IPS-20b (cell line): Measurements from ENCODE around the gene DACH1.
"Not testable (repeated sequence)": the region's sequence is repeated elsewhere in the genome, so short reads cannot be mapped to it uniquely, and the experiment has no call there.

Experiments
- H3K27ac ChIP-seq: one replicate; pipeline ENCODE4 v1.5.1; 2013; ENCODE audit warnings: low read length
- H3K27me3 ChIP-seq: 2 replicates; pipeline ENCODE4 v1.6.1; 2013; ENCODE audit warnings: mild to moderate bottlenecking, low read length, inconsistent platforms; ENCODE audit not compliant: insufficient read depth
- H3K36me3 ChIP-seq: 2 replicates; pipeline ENCODE4 v1.6.1; 2013; ENCODE audit warnings: low read depth, mild to moderate bottlenecking, inconsistent platforms, low read length, moderate library complexity; ENCODE audit not compliant: insufficient read depth
- H3K4me1 ChIP-seq: 2 replicates; pipeline ENCODE4 v1.6.1; 2013; ENCODE audit warnings: mild to moderate bottlenecking, control low read depth, inconsistent platforms, low read length, moderate library complexity; ENCODE audit not compliant: insufficient read depth
- H3K4me3 ChIP-seq: 2 replicates; pipeline ENCODE4 v1.5.1; 2013; ENCODE audit warnings: mild to moderate bottlenecking, low read length, inconsistent platforms
- H3K9ac ChIP-seq: 2 replicates; pipeline ENCODE4 v1.6.1; 2013; ENCODE audit warnings: low read depth, mild to moderate bottlenecking, inconsistent platforms, low read length, moderate library complexity
- H3K9me3 ChIP-seq: 2 replicates; pipeline ENCODE4 v1.6.1; 2013; ENCODE audit warnings: mild to moderate bottlenecking, low read depth, low read length, inconsistent platforms; ENCODE audit not compliant: insufficient read depth

The DACH1 gene

GRCh38 chr13:71852736-71853135, 14.3 kb downstream of the DACH1 start:
- H3K36me3 ChIP-seq, result no peaks in the 10 kb centered on the region
- H3K9ac ChIP-seq, result no peak overlapping the region
- H3K9me3 ChIP-seq, result no peaks in the 10 kb centered on the region
- no peaks in the 10 kb centered on the region for H3K27me3 ChIP-seq
- H3K4me1 ChIP-seq, result no peaks in the 10 kb centered on the region
- H3K4me3 ChIP-seq, result no peak overlapping the region
- H3K27ac ChIP-seq, result no peak overlapping the region

DNA sequence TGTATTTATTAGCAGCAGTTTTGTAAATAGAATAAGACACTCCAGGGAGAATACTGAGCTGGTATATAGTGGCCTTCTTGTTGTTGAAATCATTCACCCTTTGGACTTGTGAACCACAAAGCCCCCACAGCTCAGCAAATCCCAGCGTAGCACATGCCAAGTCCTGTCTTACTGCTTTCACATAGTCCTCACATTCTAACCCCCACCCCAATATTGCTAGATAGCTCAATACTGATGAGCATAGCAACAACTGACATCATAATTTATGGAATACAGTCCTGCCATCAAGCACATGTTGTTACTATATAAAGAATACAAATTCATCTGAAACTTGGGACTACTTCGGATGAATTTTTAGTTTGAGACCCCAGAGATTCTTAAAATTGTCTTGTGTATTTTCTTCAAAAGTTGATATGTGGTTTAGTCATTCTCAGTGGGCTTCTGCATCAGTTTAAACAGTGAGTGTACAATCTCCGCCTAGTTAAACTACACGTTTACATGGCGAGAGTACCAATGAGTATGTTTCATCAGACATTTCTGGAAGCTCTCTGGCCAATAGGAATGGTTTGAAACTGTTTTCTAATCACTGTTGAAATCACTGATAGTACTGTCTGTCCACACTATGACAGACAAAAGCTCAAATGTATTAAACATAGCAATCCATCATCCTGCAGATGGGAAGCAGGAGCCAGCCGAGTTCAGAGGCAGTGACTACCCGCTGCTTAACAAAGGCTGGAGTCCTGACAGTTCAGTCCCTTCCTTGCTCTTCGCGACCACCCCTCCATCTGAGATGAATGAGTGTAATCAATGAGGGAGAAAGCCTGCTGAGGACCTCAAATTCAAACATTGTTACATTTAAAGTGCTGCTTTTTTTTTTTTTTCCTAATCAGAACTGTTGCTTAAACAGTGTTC, 15.2 kb downstream of the DACH1 start:
- H3K4me3 ChIP-seq, result no peak overlapping the region
- H3K27ac ChIP-seq, result no peak overlapping the region
- no peaks in the 10 kb centered on the region for H3K27me3 ChIP-seq
- no peaks in the 10 kb centered on the region for H3K4me1 ChIP-seq
- H3K9ac ChIP-seq, result no peak overlapping the region
- H3K36me3 ChIP-seq, result no peaks in the 10 kb centered on the region
- H3K9me3 ChIP-seq, result no peaks in the 10 kb centered on the region

GRCh38 chr13:71842003-71842402, 25.0 kb downstream of the DACH1 start:
- H3K36me3 ChIP-seq, result no peaks in the 10 kb centered on the region
- no peaks in the 10 kb centered on the region for H3K27me3 ChIP-seq
- H3K27ac ChIP-seq, result no peak overlapping the region
- no peak overlapping the region for H3K4me3 ChIP-seq
- no peaks in the 10 kb centered on the region for H3K9me3 ChIP-seq
- H3K9ac ChIP-seq, result no peak overlapping the region
- no peaks in the 10 kb centered on the region; the same call in 1 of the 2 replicates for H3K4me1 ChIP-seq

- H3K27ac ChIP-seq, result no peak overlapping the region
- H3K9me3 ChIP-seq, result no peaks in the 10 kb centered on the region
- H3K36me3 ChIP-seq, result no peaks in the 10 kb centered on the region
- H3K9ac ChIP-seq, result no peak overlapping the region
- H3K4me1 ChIP-seq, result no peaks in the 10 kb centered on the region; the same call in 1 of the 2 replicates
- H3K27me3 ChIP-seq, result no peaks in the 10 kb centered on the region
- H3K4me3 ChIP-seq, result no peak overlapping the region
Measured at GRCh38 chr13:71838842-71839241, 28.2 kb downstream of the DACH1 start.

DNA sequence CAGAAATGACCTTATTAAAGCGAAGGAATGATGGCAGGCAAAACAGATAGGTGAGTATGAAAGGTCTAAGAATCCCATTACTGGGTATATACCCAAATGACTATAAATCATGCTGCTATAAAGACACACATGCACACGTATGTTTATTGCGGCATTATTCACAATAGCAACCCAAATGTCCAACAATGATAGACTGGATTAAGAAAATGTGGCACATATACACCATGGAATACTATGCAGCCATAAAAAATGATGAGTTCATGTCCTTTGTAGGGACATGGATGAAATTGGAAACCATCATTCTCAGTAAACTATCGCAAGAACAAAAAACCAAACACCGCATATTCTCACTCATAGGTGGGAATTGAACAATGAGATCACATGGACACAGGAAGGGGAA, 29.4 kb downstream of the DACH1 start:
- not testable (repeated sequence) for H3K4me3 ChIP-seq, H3K27me3 ChIP-seq, H3K27ac ChIP-seq, H3K9ac ChIP-seq, H3K9me3 ChIP-seq, H3K4me1 ChIP-seq, H3K36me3 ChIP-seq

DNA sequence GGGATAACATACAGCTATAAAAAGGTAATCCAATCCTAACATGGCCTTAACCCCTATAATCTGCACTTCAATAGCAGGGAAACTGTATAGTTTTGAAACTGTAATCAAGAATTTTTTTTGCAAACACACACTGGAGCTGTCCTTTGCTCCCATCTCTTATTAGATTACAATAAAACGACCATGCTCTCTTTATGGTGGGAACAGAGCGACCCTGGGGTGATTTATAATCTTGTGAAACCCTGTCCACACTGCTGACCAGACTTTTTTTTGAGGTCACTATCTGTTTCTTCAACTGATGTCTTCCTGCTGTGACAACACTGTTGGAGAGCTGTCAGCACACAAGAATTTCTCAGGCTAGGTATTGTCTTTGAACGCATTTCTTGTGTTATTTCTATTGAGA, 35.3 kb downstream of the DACH1 start:
- H3K4me1 ChIP-seq, result peaks cover 2% of the 10 kb centered on the region; the same call in 1 of the 2 replicates
- H3K36me3 ChIP-seq, result no peaks in the 10 kb centered on the region
- H3K9ac ChIP-seq, result no peak overlapping the region
- H3K4me3 ChIP-seq, result no peak overlapping the region
- H3K27me3 ChIP-seq, result no peaks in the 10 kb centered on the region
- no peaks in the 10 kb centered on the region for H3K9me3 ChIP-seq
- H3K27ac ChIP-seq, result no peak overlapping the region

DNA sequence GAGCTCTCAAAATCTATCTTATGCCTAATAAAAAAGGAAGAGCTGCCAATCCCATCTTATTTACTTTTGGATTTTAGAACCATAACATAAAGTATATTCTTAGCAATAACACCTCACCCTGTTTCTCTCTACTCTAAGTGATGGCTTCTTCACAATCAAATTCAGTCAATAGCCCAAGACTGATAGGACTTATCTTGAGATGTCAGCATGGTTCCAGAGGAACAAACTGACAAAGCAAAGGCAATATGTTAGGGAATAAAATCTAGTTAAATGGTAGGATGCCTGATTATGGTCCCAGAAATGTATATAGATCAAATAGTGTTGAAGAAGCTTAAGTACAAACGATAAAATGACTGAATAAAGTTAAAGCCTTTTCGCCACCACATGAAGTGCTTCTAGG, 36.3 kb downstream of the DACH1 start:
- Histone ChIP-seq H3K27ac (no peak overlapping the region), H3K4me1 (peaks cover 2% of the 10 kb centered on the region; the same call in 1 of the 2 replicates), H3K9me3 (no peaks in the 10 kb centered on the region), H3K4me3 (no peak overlapping the region), H3K27me3 (no peaks in the 10 kb centered on the region), H3K9ac (no peak overlapping the region), H3K36me3 (no peaks in the 10 kb centered on the region)

DNA sequence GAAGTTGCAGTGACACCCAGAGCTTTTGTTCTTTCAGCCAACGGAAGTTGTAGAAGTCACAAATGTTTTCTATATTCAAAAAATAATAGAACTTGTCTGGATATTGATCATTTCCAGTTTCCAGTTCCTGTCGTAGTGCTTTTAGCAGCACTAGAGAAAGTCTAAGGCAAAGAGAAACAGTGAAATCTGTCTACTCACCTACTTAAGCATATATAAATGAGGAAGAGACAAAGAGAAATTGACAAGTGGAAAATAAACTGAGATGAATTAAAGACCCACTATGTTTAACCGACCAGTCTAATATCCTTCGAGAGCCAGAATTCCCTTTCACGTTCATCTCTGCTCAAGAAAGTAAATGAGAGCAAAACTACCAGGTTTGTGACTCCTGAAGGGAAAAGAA, 36.7 kb downstream of the DACH1 start:
- Histone ChIP-seq H3K4me3 (no peak overlapping the region), H3K27me3 (no peaks in the 10 kb centered on the region), H3K27ac (no peak overlapping the region), H3K9ac (no peak overlapping the region), H3K9me3 (no peaks in the 10 kb centered on the region), H3K4me1 (peaks cover 2% of the 10 kb centered on the region; the same call in 1 of the 2 replicates), H3K36me3 (no peaks in the 10 kb centered on the region)

- Histone ChIP-seq H3K27me3 (no peaks in the 10 kb centered on the region), H3K4me3 (no peak overlapping the region), H3K27ac (no peak overlapping the region), H3K4me1 (peaks cover 2% of the 10 kb centered on the region; the same call in 1 of the 2 replicates), H3K9ac (no peak overlapping the region), H3K9me3 (no peaks in the 10 kb centered on the region), H3K36me3 (no peaks in the 10 kb centered on the region)
Measured at GRCh38 chr13:71829547-71829946, 37.5 kb downstream of the DACH1 start.

DNA sequence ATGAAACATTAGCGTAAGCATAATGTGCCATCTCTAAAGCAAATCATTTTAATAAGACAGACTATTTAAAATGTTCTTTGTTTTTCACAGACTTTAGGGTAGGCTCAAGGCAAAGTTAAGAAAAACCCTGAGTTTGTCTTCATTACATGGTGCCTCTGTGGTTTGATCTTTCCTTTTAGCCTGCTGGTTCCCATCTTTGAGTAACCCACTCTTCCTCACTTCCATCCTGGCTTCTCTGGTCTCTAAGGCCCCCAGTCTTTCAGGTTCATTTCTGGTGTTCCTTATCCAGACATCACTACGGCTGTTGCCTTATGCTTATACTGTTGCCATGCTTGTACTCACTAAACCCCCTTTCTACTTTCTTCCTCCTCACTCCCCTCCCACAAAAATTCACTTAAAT, 38.4 kb downstream of the DACH1 start:
- Histone ChIP-seq H3K27me3 (no peaks in the 10 kb centered on the region), H3K4me3 (no peak overlapping the region), H3K9me3 (no peaks in the 10 kb centered on the region), H3K27ac (no peak overlapping the region), H3K9ac (no peak overlapping the region), H3K36me3 (no peaks in the 10 kb centered on the region), H3K4me1 (peaks cover 2% of the 10 kb centered on the region; the same call in 1 of the 2 replicates)

DNA sequence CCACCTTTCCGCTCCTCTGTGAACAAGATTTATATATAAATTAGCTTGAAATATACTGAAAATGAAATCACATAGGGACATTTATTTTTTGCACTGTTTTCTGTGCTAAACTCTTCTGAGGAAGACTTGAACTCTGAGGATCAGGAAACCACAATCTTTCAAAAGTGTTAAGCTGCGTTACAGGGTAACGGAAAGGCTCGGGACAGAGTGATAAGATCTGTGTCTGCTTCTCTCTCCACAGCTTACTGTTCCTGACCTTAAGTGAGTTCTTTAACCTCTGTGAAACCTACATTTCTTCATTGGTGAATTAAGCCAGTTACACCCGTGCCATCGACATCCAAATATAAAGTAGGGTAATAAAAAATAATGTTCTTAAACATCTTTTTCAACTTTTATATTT, 38.9 kb downstream of the DACH1 start:
- H3K4me1 ChIP-seq, result peaks cover 2% of the 10 kb centered on the region; the same call in 1 of the 2 replicates
- H3K9me3 ChIP-seq, result no peaks in the 10 kb centered on the region
- no peak overlapping the region for H3K27ac ChIP-seq
- H3K9ac ChIP-seq, result no peak overlapping the region
- no peak overlapping the region for H3K4me3 ChIP-seq
- no peaks in the 10 kb centered on the region for H3K36me3 ChIP-seq
- no peaks in the 10 kb centered on the region for H3K27me3 ChIP-seq

DNA sequence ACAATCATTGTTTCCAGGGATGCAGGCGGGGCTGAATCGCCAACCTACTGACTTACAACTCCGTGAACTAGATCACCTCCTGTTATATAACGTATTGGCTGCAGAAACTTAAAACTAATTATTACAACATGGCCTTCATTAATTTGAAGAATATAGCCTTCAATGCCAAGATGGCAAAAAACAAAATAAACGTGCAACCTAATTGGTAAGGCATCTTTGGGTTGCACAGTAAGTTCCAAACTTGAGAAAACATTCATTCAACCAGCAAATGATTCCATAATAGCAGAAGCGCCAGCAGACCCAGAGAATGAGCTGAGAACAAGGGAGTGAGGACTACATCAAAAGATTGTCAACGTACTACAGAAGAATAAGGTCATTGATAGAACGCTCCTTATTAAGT, 39.8 kb downstream of the DACH1 start:
- Histone ChIP-seq H3K27me3 (no peaks in the 10 kb centered on the region), H3K9me3 (no peaks in the 10 kb centered on the region), H3K4me3 (no peak overlapping the region), H3K9ac (no peak overlapping the region), H3K36me3 (no peaks in the 10 kb centered on the region), H3K27ac (no peak overlapping the region), H3K4me1 (peaks cover 2% of the 10 kb centered on the region; the same call in 1 of the 2 replicates)
